Endothelial cell of umbilical vein (primary cell): ENCODE data around the gene LAIR2.
A peak's percentile ranks its signal among the peaks of the same experiment; 100 is the strongest.

Source experiments
- EZH2 ChIP-seq: IDR thresholded peaks from 2 replicates; pipeline ENCODE4 v1.6.1; 2012; ENCODE audit warnings: borderline replicate concordance, low read depth, mild to moderate bottlenecking, moderate library complexity, low read length, inconsistent platforms; ENCODE audit not compliant: severe bottlenecking
- GATA2 ChIP-seq: IDR thresholded peaks from 2 replicates; pipeline ENCODE4 v1.7.0; 2011; ENCODE audit warnings: low read depth, mild to moderate bottlenecking, moderate library complexity, mixed read lengths, low read length; ENCODE audit not compliant: insufficient read length, insufficient read depth
- JUN ChIP-seq: IDR thresholded peaks from 2 replicates; pipeline ENCODE4 v1.6.1; 2011; ENCODE audit warnings: borderline replicate concordance, low read depth; ENCODE audit not compliant: insufficient read length, insufficient read depth
- MYC ChIP-seq: IDR thresholded peaks from one replicate; pipeline ENCODE4 v1.6.1; 2011; ENCODE audit warnings: mild to moderate bottlenecking, low read depth, low read length
- POLR2A ChIP-seq: IDR thresholded peaks from 2 replicates; pipeline ENCODE4 v1.6.1; 2012; ENCODE audit warnings: low read depth, mild to moderate bottlenecking, control low read depth, low read length
- POLR2AphosphoS5 ChIP-seq: IDR thresholded peaks from 2 replicates; pipeline ENCODE4 v1.6.1; 2012; ENCODE audit warnings: low read depth, mild to moderate bottlenecking, control low read depth, low read length, moderate library complexity; ENCODE audit not compliant: insufficient read depth
- TF ChIP-seq, protein P1 (sequence below), 2 donors: IDR thresholded peaks; 1 replicate in 1 of 2; 2 replicates in 1 of 2; pipeline ENCODE4 v1.5.1; 2011; ENCODE audit warnings: low read length in 2 of 2, mild to moderate bottlenecking in 2 of 2, moderate library complexity in 2 of 2, control low read depth in 1 of 2, inconsistent platforms in 1 of 2, low read depth in 1 of 2; ENCODE audit not compliant: insufficient read depth in 1 of 2; ENCODE audit errors: extremely low read depth in 1 of 2
- TF ChIP-seq, protein P2 (sequence below): IDR thresholded peaks from 2 replicates; pipeline ENCODE4 v1.6.1; 2011; ENCODE audit not compliant: insufficient read depth, insufficient read length

DNA sequence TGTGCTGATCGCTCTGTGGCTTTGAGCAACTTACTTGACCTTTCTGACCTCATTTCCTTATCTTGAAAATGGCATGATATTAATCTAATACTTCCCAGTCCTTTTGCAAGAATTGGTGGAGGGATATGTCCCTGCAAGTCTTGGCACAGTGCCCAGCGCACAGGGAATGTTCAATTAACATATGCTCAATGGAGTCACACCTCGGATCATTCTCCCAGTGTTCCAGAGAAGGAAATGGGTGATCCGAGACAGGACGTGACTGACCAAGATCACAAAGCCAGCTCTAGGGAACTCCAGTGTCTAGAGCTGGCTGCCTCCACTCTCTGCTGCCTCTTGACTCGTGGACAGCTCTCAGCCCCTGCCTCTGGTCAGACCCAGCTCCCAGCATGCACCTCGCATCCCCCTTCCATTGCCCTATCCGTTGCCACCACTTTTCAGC is 33.1 kb upstream of the LAIR2 start:
- TF ChIP-seq, protein P1, sequence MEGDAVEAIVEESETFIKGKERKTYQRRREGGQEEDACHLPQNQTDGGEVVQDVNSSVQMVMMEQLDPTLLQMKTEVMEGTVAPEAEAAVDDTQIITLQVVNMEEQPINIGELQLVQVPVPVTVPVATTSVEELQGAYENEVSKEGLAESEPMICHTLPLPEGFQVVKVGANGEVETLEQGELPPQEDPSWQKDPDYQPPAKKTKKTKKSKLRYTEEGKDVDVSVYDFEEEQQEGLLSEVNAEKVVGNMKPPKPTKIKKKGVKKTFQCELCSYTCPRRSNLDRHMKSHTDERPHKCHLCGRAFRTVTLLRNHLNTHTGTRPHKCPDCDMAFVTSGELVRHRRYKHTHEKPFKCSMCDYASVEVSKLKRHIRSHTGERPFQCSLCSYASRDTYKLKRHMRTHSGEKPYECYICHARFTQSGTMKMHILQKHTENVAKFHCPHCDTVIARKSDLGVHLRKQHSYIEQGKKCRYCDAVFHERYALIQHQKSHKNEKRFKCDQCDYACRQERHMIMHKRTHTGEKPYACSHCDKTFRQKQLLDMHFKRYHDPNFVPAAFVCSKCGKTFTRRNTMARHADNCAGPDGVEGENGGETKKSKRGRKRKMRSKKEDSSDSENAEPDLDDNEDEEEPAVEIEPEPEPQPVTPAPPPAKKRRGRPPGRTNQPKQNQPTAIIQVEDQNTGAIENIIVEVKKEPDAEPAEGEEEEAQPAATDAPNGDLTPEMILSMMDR (IDR thresholded peaks at IDR 0.05; ENCODE audit: extremely low read depth in 1 of 2, insufficient read depth in 1 of 2, low read depth in 1 of 2, low read length in 2 of 2): no peak
- TF ChIP-seq, protein P2, sequence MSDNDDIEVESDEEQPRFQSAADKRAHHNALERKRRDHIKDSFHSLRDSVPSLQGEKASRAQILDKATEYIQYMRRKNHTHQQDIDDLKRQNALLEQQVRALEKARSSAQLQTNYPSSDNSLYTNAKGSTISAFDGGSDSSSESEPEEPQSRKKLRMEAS: no peak
- no peak for TF ChIP-seq EZH2
- TF ChIP-seq POLR2A: peak; percentile 41
- TF ChIP-seq POLR2AphosphoS5: peak; percentile 23
- TF ChIP-seq JUN: peak; percentile 8
- no peak for TF ChIP-seq MYC
- peak; percentile 77 for TF ChIP-seq GATA2
